ENCODE results near the gene LYPLAL1.

LYPLAL1 gene

GRCh38 chr1:219173758-219174459, at the start of gene LYPLAL1:
TSS of gene LYPLAL1 (plus strand) at chr1:219173878. CDS start at chr1:219173891, 13 bp downstream.
- DNase-seq (ENCODE audit: insufficient read length, low spot score), result peak; percentile 85
- FAIRE-seq, result peak; percentile 99

- DNase-seq (ENCODE audit: insufficient read length, low spot score) (no peak), FAIRE-seq (no peak)
Observed at GRCh38 chr1:219124163-219124562, 49.5 kb upstream of the LYPLAL1 start.

GRCh38 chr1:219125342-219125741, 48.3 kb upstream of the LYPLAL1 start:
- FAIRE-seq (no peak), DNase-seq (ENCODE audit: insufficient read length, low spot score) (no peak)

GRCh38 chr1:219126377-219126776, 47.3 kb upstream of the LYPLAL1 start:
- DNase-seq (ENCODE audit: insufficient read length, low spot score) (no peak), FAIRE-seq (no peak)

GRCh38 chr1:219128957-219129356, 44.7 kb upstream of the LYPLAL1 start:
- FAIRE-seq, result no peak

GRCh38 chr1:219130366-219130935, 43.2 kb upstream of the LYPLAL1 start:
- DNase-seq (ENCODE audit: insufficient read length, low spot score) (no peak), FAIRE-seq (no peak)

More at GRCh38 chr1:219128957-219129356, 44.7 kb upstream of the LYPLAL1 start:
- DNase-seq (ENCODE audit: insufficient read length, low spot score), result no peak

GRCh38 chr1:219132939-219133338, 40.7 kb upstream of the LYPLAL1 start:
- no peak for FAIRE-seq

GRCh38 chr1:219138747-219139146, 34.9 kb upstream of the LYPLAL1 start:
- FAIRE-seq (no peak), DNase-seq (ENCODE audit: insufficient read length, low spot score) (no peak)

More at GRCh38 chr1:219132939-219133338, 40.7 kb upstream of the LYPLAL1 start:
- DNase-seq (ENCODE audit: insufficient read length, low spot score), result no peak

- FAIRE-seq (no peak), DNase-seq (ENCODE audit: insufficient read length, low spot score) (no peak)
Observed at GRCh38 chr1:219140303-219140877, 33.3 kb upstream of the LYPLAL1 start.

GRCh38 chr1:219143735-219144134, 29.9 kb upstream of the LYPLAL1 start:
- no peak for DNase-seq (ENCODE audit: insufficient read length, low spot score)
- FAIRE-seq, result no peak

GRCh38 chr1:219144658-219145315, 28.9 kb upstream of the LYPLAL1 start:
- no peak for FAIRE-seq
- DNase-seq (ENCODE audit: insufficient read length, low spot score), result no peak

GRCh38 chr1:219147571-219148019, 26.1 kb upstream of the LYPLAL1 start:
- no peak for FAIRE-seq

GRCh38 chr1:219149009-219149577, 24.6 kb upstream of the LYPLAL1 start:
- no peak for DNase-seq (ENCODE audit: insufficient read length, low spot score)
- no peak for FAIRE-seq

More at GRCh38 chr1:219147571-219148019, 26.1 kb upstream of the LYPLAL1 start:
- DNase-seq (ENCODE audit: insufficient read length, low spot score), result no peak

- no peak for DNase-seq (ENCODE audit: insufficient read length, low spot score)
- FAIRE-seq, result no peak
Observed at GRCh38 chr1:219149953-219150352, 23.7 kb upstream of the LYPLAL1 start.

- FAIRE-seq, result no peak
Observed at GRCh38 chr1:219150913-219151312, 22.8 kb upstream of the LYPLAL1 start.

GRCh38 chr1:219151467-219151866, 22.2 kb upstream of the LYPLAL1 start:
- DNase-seq (ENCODE audit: insufficient read length, low spot score) (no peak), FAIRE-seq (no peak)

More at GRCh38 chr1:219150913-219151312, 22.8 kb upstream of the LYPLAL1 start:
- no peak for DNase-seq (ENCODE audit: insufficient read length, low spot score)

GRCh38 chr1:219152751-219153150, 20.9 kb upstream of the LYPLAL1 start:
- DNase-seq (ENCODE audit: insufficient read length, low spot score) (no peak), FAIRE-seq (no peak)

- DNase-seq (ENCODE audit: insufficient read length, low spot score) (no peak), FAIRE-seq (no peak)
Observed at GRCh38 chr1:219153723-219154122, 20.0 kb upstream of the LYPLAL1 start.

- FAIRE-seq, result no peak
Observed at GRCh38 chr1:219155135-219155534, 18.5 kb upstream of the LYPLAL1 start.

GRCh38 chr1:219159946-219160645, 13.6 kb upstream of the LYPLAL1 start:
- DNase-seq (ENCODE audit: insufficient read length, low spot score) (no peak), FAIRE-seq (no peak)

More at GRCh38 chr1:219155135-219155534, 18.5 kb upstream of the LYPLAL1 start:
- DNase-seq (ENCODE audit: insufficient read length, low spot score), result no peak

Measured in HTR-8/SVneo (cell line).